GM19193 (cell line): ENCODE data around the gene FAM9A.

Experiments used
- POLR2A ChIP-seq: IDR thresholded peaks from 4 replicates; pipeline ENCODE4 v1.6.1; 2011; ENCODE audit not compliant: insufficient read depth, insufficient read length; ENCODE audit errors: extremely low read depth

FAM9A gene

DNA sequence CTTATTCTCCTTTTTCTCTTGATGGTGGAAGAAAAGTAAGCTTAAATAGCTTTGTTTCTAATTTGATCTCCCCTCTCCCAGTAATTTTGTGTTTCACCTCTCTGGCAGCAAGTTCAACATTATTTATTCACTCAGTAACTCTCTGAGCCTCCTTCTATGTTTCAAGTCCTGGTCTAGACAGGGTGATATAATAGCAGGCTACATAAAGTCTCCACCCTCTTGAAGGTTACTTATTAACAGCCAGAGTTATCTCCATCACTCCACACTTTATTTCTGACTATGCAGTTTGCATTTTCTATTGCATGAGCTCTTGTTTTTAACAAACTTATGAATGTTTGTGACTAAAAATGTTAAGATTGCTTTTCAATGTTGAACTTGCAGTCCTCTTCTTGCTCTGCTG lies 51.5 kb downstream of the FAM9A start:
- no peak for TF ChIP-seq POLR2A

DNA sequence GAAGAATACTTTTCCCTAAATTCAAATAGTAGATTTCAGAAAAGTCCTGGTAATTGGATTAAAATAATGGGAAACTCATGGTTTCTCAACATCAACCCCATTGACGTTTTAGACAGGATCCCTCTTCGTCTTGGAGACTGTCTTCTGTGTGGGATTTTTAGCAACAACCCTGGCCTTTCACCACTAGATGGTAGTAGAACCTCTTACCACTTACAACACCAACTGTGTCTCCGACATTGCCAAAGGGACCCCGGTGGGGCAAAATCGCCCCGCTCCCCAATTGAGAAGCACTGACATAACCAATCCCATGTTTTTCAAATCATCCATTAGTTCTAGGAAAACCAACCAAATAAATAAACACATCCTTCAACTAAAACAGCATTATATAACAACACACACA lies 52.3 kb downstream of the FAM9A start:
- TF ChIP-seq POLR2A: no peak

DNA sequence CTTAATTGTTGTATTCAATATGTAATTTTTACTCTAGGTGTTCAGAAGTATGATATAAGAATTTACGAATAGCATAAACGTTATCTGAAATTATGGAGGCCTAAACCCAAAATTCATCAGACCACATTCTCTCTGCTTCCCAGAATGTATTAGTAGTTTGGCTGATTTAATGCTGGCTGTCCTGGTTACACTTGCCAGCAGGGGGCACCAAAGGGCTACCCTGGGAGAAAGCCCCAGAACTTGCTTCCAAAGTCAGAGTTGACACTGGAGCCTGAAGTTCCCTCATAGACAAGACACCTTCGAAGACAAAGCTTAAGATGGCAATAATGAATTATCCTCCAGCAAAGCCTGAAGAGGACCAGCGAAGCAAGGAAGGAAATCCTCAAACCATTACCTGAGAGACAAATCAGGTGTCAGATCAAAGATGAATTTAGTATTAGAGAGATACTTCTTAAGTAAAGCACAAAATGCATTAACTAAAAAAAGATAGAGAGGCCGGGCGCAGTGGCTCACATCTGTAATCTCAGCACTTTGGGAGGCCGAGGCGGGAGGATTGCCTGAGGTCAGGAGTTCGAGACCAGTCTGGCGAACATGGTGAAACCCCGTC lies 58.0 kb downstream of the FAM9A start:
- no peak for TF ChIP-seq POLR2A

DNA sequence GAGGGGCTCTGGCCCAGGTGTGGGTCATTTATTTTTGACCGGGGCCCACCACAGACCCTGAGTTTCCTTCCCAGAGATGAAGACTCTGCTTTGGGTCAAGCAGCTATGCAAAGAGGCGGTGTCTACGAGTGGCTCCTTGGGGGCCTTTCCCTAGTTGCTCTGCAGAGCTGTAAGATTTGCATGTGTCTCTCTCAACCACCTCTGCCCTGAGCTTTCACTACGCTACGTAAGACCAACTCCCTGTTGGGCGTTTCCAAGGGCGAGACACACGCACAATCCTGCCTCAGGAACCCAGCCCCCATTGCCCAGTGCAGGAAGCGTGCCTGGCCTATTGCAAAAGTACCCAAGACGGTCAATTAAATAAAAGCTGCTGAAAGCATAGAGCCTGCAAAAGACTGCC lies 59.2 kb downstream of the FAM9A start:
- no peak for TF ChIP-seq POLR2A
